Neural cell (in vitro differentiated cells): ENCODE data around the gene CUX1. TPM values are rescaled to one million over a fixed set of nuclear protein-coding genes. Genes with fewer than 3 reads are reported as not detected.

Experiments
- H2AFZ ChIP-seq: fragments of 200-600, 300-800 bp; sonication (generic), shearing (Covaris generic); 2 replicates; pipeline ENCODE4 v1.6.0; 2014; ENCODE audit warnings: low read depth, mild to moderate bottlenecking, antibody characterized with exemption, low read length, moderate library complexity
- H3F3A ChIP-seq: fragments of 200-600 bp; shearing (Covaris generic); 2 replicates; pipeline ENCODE4 v1.6.1; 2016; ENCODE audit warnings: mild to moderate bottlenecking, moderate library complexity, mixed read lengths, antibody characterized with exemption, low read length; ENCODE audit not compliant: insufficient read depth, poor library complexity, severe bottlenecking
- H3K27ac ChIP-seq: fragments of 200-600, 300-800 bp; sonication (generic), shearing (Covaris generic); 2 replicates; pipeline ENCODE4 v1.5.1; 2014; ENCODE audit warnings: mild to moderate bottlenecking, low read length, moderate library complexity
- H3K27me3 ChIP-seq: fragments of 300-800, 200-600 bp; sonication (generic), shearing (Covaris generic); 2 replicates; pipeline ENCODE4 v1.6.0; 2014; ENCODE audit warnings: mild to moderate bottlenecking, low read depth, low read length, moderate library complexity; ENCODE audit not compliant: insufficient read depth
- H3K36me3 ChIP-seq: fragments of 300-800, 200-600 bp; sonication (generic), shearing (Covaris generic); 2 replicates; pipeline ENCODE4 v1.5.1; 2014; ENCODE audit warnings: mild to moderate bottlenecking, antibody characterized with exemption, low read length, moderate library complexity; ENCODE audit not compliant: insufficient read depth
- H3K4me2 ChIP-seq: fragments of 300-800, 200-600 bp; sonication (generic), shearing (Covaris generic); 2 replicates; pipeline ENCODE4 v1.6.0; 2014; ENCODE audit warnings: mild to moderate bottlenecking, low read length
- H3K4me3 ChIP-seq: fragments of 300-800, 200-600 bp; sonication (generic), shearing (Covaris generic); 2 replicates; pipeline ENCODE4 v1.5.1; 2014; ENCODE audit warnings: mild to moderate bottlenecking, low read length, moderate library complexity
- H3K79me2 ChIP-seq: fragments of 200-600 bp; shearing (Covaris generic); replicated peaks from 2 replicates; pipeline ENCODE4 v1.6.0; 2014; ENCODE audit warnings: mild to moderate bottlenecking, low read length, moderate library complexity; ENCODE audit not compliant: insufficient read depth
- H3K9ac ChIP-seq: fragments of 300-800, 200-600 bp; sonication (generic), shearing (Covaris generic); 2 replicates; pipeline ENCODE4 v1.6.1; 2016; ENCODE audit warnings: mild to moderate bottlenecking, low read length, mixed read lengths
- H3K9me2 ChIP-seq: fragments of 200-600 bp; shearing (Covaris generic); 2 replicates; pipeline ENCODE4 v1.6.1; 2016; ENCODE audit warnings: mild to moderate bottlenecking, low read length, mixed read lengths; ENCODE audit not compliant: insufficient read depth
- H3K9me3 ChIP-seq: fragments of 200-600, 300-800 bp; sonication (generic), shearing (Covaris generic); 2 replicates; pipeline ENCODE4 v1.6.1; 2016; ENCODE audit warnings: mild to moderate bottlenecking, mixed run types, low read length, moderate library complexity, mixed read lengths
- H4K20me1 ChIP-seq: fragments of 200-600 bp; shearing (Covaris generic); 2 replicates; pipeline ENCODE4 v1.6.1; 2016; ENCODE audit warnings: mild to moderate bottlenecking, mixed run types; ENCODE audit not compliant: insufficient read depth
- EP300 ChIP-seq: fragments of 450-650 bp; conservative IDR thresholded peaks from 2 replicates; pipeline ENCODE4 v1.6.1; 2014; ENCODE audit warnings: antibody characterized with exemption, mild to moderate bottlenecking, moderate library complexity; ENCODE audit not compliant: poor library complexity, severe bottlenecking
- EZH2 ChIP-seq: fragments of 200-600, 300-800 bp; shearing (Covaris generic), sonication (generic); IDR thresholded peaks from 2 replicates; pipeline ENCODE4 v1.6.1; 2014; ENCODE audit warnings: antibody characterized with exemption, low read length, borderline replicate concordance, mild to moderate bottlenecking; ENCODE audit not compliant: insufficient read depth, poor library complexity, severe bottlenecking
- MXI1 ChIP-seq: fragments of 450-650 bp; conservative IDR thresholded peaks from 2 replicates; pipeline ENCODE4 v1.6.1; 2014; ENCODE audit warnings: antibody characterized with exemption, mild to moderate bottlenecking; ENCODE audit not compliant: poor library complexity, severe bottlenecking
- POLR2AphosphoS5 ChIP-seq: IDR thresholded peaks from 2 replicates; pipeline ENCODE4 v1.6.1; 2012
- RAD21 ChIP-seq: fragments of 450-650 bp; conservative IDR thresholded peaks from 2 replicates; pipeline ENCODE4 v1.6.1; 2014; ENCODE audit warnings: antibody characterized with exemption, mild to moderate bottlenecking, moderate library complexity
- SMC3 ChIP-seq: fragments of 450-650 bp; conservative IDR thresholded peaks from 2 replicates; pipeline ENCODE4 v1.6.1; 2014; ENCODE audit warnings: antibody characterized with exemption, mild to moderate bottlenecking, moderate library complexity; ENCODE audit not compliant: poor library complexity
- TAF1 ChIP-seq: IDR thresholded peaks from 2 replicates; pipeline ENCODE4 v1.6.1; 2012; ENCODE audit warnings: low read depth
- polyA plus RNA-seq: library from polyadenylated mRNA; depleted of rRNA; stranded (reverse); fragments of >200 nt; gene quantifications from 2 replicates; pipeline ENCODE4 v1.2.3, GENCODE V29; 2014
- TF ChIP-seq, protein P1 (sequence below): IDR thresholded peaks from 2 replicates; pipeline ENCODE4 v1.6.1; 2012; ENCODE audit warnings: borderline replicate concordance
- TF ChIP-seq, protein P2 (sequence below): fragments of 450-650 bp; IDR thresholded peaks from 2 replicates; pipeline ENCODE4 v1.5.1; 2014; ENCODE audit warnings: antibody characterized with exemption, mild to moderate bottlenecking, moderate library complexity; ENCODE audit not compliant: poor library complexity, severe bottlenecking

The CUX1 gene
- polyA plus RNA-seq, 1 donor from 2014 or later: 26.6 TPM

DNA sequence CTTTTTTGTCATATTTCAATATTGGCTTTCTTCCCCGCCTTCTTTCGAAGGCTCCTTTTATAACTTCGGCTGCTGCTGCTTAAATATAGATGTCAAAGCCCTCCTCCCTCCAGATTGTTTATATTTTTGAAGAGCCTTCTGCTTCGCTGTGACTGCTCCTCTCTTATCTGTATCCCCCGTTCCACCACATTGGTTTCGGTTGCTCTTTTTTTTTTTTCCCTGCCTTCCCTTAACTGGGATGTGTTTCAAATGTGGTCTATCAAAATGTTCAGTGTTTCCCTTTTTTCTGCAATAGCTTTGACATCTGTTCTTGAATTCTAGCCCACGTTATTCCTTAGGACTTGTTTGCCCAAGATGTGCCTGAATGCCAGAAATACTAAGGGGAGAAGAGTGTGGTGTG, 96.4 kb downstream of the CUX1 start:
- no peaks in the 10 kb centered on the region for H3K9me3 ChIP-seq
- H3K36me3 ChIP-seq: no peaks in the 10 kb centered on the region
- TF ChIP-seq EP300 (no peak), EZH2 (no peak)
- no peaks in the 10 kb centered on the region for H3K27me3 ChIP-seq
- H3F3A ChIP-seq: no peaks in the 10 kb centered on the region
- no peak overlapping the region for H3K27ac ChIP-seq
- no peak overlapping the region for H2AFZ ChIP-seq
- H3K9ac ChIP-seq: no peak overlapping the region
- H3K4me3 ChIP-seq: no peak overlapping the region
- no peaks in the 10 kb centered on the region for H4K20me1 ChIP-seq
- H3K9me2 ChIP-seq: no peaks in the 10 kb centered on the region
- H3K4me2 ChIP-seq: no peak overlapping the region
- no peaks in the 10 kb centered on the region for H3K79me2 ChIP-seq

DNA sequence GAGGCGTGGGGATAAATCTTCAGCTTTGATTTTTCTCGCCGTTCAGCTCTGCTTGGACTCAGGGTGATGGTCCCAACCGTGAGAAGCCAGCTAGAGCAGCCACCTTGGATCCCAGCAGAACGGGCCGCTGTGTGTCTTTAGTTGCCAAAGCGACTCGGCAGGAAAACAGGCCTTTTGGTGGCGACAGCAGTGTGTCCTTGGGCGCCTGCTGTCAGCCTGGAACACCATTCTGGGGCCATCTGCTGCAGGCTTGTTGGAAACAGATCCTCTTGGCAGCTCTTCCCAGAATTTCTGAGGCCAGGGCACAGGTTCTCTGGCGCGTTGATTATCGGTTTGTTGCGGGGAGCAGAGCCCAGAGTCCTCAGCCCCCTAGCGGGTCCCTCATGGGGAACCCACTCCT, 97.6 kb downstream of the CUX1 start:
- Histone ChIP-seq H3K36me3 (peaks cover 6% of the 10 kb centered on the region), H3K9ac (no peak overlapping the region), H4K20me1 (no peaks in the 10 kb centered on the region), H3K4me2 (no peak overlapping the region), H3K4me3 (no peak overlapping the region), H2AFZ (no peak overlapping the region), H3F3A (no peaks in the 10 kb centered on the region), H3K79me2 (no peaks in the 10 kb centered on the region), H3K9me2 (no peaks in the 10 kb centered on the region), H3K27ac (no peak overlapping the region), H3K9me3 (no peaks in the 10 kb centered on the region), H3K27me3 (no peaks in the 10 kb centered on the region)
- TF ChIP-seq MXI1: no peak
- TF ChIP-seq POLR2AphosphoS5: no peak
- TF ChIP-seq, protein P1, sequence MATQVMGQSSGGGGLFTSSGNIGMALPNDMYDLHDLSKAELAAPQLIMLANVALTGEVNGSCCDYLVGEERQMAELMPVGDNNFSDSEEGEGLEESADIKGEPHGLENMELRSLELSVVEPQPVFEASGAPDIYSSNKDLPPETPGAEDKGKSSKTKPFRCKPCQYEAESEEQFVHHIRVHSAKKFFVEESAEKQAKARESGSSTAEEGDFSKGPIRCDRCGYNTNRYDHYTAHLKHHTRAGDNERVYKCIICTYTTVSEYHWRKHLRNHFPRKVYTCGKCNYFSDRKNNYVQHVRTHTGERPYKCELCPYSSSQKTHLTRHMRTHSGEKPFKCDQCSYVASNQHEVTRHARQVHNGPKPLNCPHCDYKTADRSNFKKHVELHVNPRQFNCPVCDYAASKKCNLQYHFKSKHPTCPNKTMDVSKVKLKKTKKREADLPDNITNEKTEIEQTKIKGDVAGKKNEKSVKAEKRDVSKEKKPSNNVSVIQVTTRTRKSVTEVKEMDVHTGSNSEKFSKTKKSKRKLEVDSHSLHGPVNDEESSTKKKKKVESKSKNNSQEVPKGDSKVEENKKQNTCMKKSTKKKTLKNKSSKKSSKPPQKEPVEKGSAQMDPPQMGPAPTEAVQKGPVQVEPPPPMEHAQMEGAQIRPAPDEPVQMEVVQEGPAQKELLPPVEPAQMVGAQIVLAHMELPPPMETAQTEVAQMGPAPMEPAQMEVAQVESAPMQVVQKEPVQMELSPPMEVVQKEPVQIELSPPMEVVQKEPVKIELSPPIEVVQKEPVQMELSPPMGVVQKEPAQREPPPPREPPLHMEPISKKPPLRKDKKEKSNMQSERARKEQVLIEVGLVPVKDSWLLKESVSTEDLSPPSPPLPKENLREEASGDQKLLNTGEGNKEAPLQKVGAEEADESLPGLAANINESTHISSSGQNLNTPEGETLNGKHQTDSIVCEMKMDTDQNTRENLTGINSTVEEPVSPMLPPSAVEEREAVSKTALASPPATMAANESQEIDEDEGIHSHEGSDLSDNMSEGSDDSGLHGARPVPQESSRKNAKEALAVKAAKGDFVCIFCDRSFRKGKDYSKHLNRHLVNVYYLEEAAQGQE: no peak
- no peak for TF ChIP-seq EZH2
- no peak for TF ChIP-seq TAF1
- TF ChIP-seq, protein P2, sequence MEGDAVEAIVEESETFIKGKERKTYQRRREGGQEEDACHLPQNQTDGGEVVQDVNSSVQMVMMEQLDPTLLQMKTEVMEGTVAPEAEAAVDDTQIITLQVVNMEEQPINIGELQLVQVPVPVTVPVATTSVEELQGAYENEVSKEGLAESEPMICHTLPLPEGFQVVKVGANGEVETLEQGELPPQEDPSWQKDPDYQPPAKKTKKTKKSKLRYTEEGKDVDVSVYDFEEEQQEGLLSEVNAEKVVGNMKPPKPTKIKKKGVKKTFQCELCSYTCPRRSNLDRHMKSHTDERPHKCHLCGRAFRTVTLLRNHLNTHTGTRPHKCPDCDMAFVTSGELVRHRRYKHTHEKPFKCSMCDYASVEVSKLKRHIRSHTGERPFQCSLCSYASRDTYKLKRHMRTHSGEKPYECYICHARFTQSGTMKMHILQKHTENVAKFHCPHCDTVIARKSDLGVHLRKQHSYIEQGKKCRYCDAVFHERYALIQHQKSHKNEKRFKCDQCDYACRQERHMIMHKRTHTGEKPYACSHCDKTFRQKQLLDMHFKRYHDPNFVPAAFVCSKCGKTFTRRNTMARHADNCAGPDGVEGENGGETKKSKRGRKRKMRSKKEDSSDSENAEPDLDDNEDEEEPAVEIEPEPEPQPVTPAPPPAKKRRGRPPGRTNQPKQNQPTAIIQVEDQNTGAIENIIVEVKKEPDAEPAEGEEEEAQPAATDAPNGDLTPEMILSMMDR: no peak
- TF ChIP-seq EP300: no peak
- TF ChIP-seq SMC3: no peak
- TF ChIP-seq RAD21: no peak
